HG02840 (cell line): ENCODE results near the gene BANK1.

Source experiments
- ATAC-seq: cut with Tn5 transposase; IDR thresholded peaks from one replicate; pipeline ENCODE4 v1.9.1; 2021; ENCODE audit warnings: mild to moderate bottlenecking, moderate library complexity, moderate number of reproducible peaks; ENCODE audit not compliant: unreplicated experiment, low FRiP score

Gene BANK1

GRCh38 chr4:101807351-101807750 is 16.8 kb downstream of the BANK1 start:
- ATAC-seq = peak; percentile 35

GRCh38 chr4:101813604-101814003 is 23.1 kb downstream of the BANK1 start:
- ATAC-seq = peak; percentile 84

GRCh38 chr4:101818362-101818761 is 27.8 kb downstream of the BANK1 start:
- no peak for ATAC-seq

- no peak for ATAC-seq
Measured at GRCh38 chr4:101823864-101824263, 33.3 kb downstream of the BANK1 start.

- no peak for ATAC-seq
Measured at GRCh38 chr4:101824500-101824899, 34.0 kb downstream of the BANK1 start.

GRCh38 chr4:101825953-101826352 is 35.4 kb downstream of the BANK1 start:
- ATAC-seq = no peak

- no peak for ATAC-seq
Measured at GRCh38 chr4:101831816-101832215, 41.3 kb downstream of the BANK1 start.

- no peak for ATAC-seq
Measured at GRCh38 chr4:101833480-101833879, 43.0 kb downstream of the BANK1 start.

- ATAC-seq = no peak
Measured at GRCh38 chr4:101835121-101835904, 44.8 kb downstream of the BANK1 start.

GRCh38 chr4:101843054-101843453 is 52.5 kb downstream of the BANK1 start:
- ATAC-seq = no peak

- ATAC-seq = no peak
Measured at GRCh38 chr4:101846550-101846949, 56.0 kb downstream of the BANK1 start.

- peak; percentile 42 for ATAC-seq
Measured at GRCh38 chr4:101850698-101851097, 60.2 kb downstream of the BANK1 start.

GRCh38 chr4:101851672-101852071 is 61.1 kb downstream of the BANK1 start:
- ATAC-seq = no peak

- ATAC-seq = no peak
Measured at GRCh38 chr4:101853028-101853427, 62.5 kb downstream of the BANK1 start.

- no peak for ATAC-seq
Measured at GRCh38 chr4:101853691-101854090, 63.2 kb downstream of the BANK1 start.

- no peak for ATAC-seq
Measured at GRCh38 chr4:101855239-101855638, 64.7 kb downstream of the BANK1 start.

- ATAC-seq = no peak
Measured at GRCh38 chr4:101856149-101856548, 65.6 kb downstream of the BANK1 start.

- ATAC-seq = no peak
Measured at GRCh38 chr4:101857176-101857575, 66.6 kb downstream of the BANK1 start.

GRCh38 chr4:101858641-101859040 is 68.1 kb downstream of the BANK1 start:
- no peak for ATAC-seq

GRCh38 chr4:101862595-101862994 is 72.1 kb downstream of the BANK1 start:
- ATAC-seq = no peak

- ATAC-seq = no peak
Measured at GRCh38 chr4:101864660-101865059, 74.1 kb downstream of the BANK1 start.

- ATAC-seq = no peak
Measured at GRCh38 chr4:101865501-101866062, 75.1 kb downstream of the BANK1 start.
